Mammary epithelial cell (primary cell): ENCODE measurements around the gene MRPS17.

Source experiments
- CTCF ChIP-seq, 2 donors: IDR thresholded peaks in 1 of 2; conservative IDR thresholded peaks in 1 of 2; 2 replicates each; pipeline ENCODE4 v1.5.1; 2011 to 2012; ENCODE audit warnings: inconsistent platforms in 2 of 2, low read length in 2 of 2, mild to moderate bottlenecking in 2 of 2, control low read depth in 1 of 2, low read depth in 1 of 2; ENCODE audit not compliant: insufficient read depth in 1 of 2; ENCODE audit errors: extremely low read depth in 1 of 2
- EZH2 ChIP-seq: IDR thresholded peaks from 2 replicates; pipeline ENCODE4 v1.6.1; 2012; ENCODE audit warnings: low read length, inconsistent platforms, borderline replicate concordance

- no peak for TF ChIP-seq CTCF (conservative IDR thresholded peaks at IDR 0.05 in 1 of 2, IDR thresholded peaks at IDR 0.05 in 1 of 2; ENCODE audit: extremely low read depth in 1 of 2, insufficient read depth in 1 of 2, low read depth in 1 of 2, low read length in 2 of 2)
- TF ChIP-seq EZH2, result no peak
These were observed 23.5 kb upstream of the MRPS17 start for GRCh38 chr7:55928006-55928767.
